NCI-H69 (cell line): ENCODE data around the gene AGR3.

ENCODE experiments used
- DNase-seq: peaks from one replicate; lab custom pipeline; 2025; lab: John Stamatoyannopoulos, UW

The AGR3 gene

DNA sequence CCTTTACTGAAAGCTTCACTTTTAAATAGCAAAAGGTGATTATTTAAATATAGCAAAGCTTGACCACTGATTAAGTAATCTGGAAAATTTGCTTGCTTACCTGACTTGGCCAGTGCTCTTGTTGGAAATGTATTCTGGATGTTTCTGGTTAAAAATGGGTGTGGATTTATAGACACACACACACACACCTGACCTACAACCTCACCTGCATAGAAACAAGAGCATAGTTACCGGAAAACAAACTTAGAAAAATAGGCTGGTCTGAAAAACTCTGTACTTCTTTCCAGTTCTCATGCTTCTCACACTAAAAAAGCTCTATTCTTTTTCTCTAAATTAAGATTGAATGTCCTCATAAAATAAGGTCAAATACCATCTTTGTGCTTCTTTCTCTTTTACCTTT lies at the start of gene AGR3:
TSS of gene AGR3 (minus strand) at position 140 of the 400 bp plus-strand sequence. CDS start 3,365 bp downstream, outside the sequence.
- DNase-seq, result peak; percentile 91

DNA sequence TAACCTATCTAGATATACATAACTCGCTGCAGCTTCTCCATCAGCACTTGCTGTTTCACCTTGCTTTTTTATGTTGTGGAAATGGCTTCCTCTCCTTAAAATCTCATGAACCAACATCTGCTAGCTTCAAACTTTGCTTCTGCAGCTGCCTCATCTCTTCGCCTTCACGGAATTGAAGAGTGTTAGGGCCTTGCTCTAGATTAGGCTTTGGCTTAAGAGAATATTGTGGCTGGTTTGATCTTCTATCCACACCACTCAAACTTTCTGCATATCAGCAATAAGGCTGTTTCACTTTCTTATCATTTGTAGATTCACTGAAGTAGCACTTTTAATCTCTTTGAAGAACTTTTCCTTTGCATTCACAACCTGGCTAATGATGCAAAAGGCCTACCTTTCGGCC lies 49.2 kb upstream of the AGR3 start:
- no peak for DNase-seq

DNA sequence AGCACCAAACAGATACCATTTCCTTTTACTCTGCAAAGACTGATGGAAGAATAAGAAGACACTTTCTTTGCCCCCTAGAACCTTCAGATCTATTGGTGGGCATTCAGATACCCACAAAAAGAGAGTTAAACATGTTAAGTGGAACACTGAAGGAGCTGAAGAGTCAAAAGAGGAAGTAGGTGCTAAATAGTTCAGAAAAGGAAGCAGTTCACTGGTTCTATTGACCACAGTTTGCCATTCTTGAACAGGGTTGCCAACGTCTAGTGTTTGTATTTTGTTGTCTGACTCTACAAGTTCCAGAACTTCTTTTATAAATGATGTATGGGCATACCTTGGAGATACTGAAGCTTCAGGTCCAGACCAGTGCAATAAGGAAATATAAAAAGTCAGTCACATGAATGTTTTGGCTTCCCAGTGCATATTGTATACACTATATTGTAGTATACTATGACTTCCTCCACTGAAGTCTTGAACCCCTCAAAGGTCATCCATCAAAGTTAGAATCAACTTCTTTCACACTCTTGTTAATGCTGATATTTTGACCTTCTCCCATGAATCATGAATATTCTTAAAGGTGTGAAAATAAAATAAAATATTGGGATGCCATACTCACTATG lies 47.5 kb upstream of the AGR3 start:
- DNase-seq, result no peak

GRCh38 chr7:16926861-16927260 lies 45.1 kb upstream of the AGR3 start:
- peak; percentile 68 for DNase-seq

GRCh38 chr7:16926283-16926682 lies 44.5 kb upstream of the AGR3 start:
- DNase-seq, result peak; percentile 63

DNA sequence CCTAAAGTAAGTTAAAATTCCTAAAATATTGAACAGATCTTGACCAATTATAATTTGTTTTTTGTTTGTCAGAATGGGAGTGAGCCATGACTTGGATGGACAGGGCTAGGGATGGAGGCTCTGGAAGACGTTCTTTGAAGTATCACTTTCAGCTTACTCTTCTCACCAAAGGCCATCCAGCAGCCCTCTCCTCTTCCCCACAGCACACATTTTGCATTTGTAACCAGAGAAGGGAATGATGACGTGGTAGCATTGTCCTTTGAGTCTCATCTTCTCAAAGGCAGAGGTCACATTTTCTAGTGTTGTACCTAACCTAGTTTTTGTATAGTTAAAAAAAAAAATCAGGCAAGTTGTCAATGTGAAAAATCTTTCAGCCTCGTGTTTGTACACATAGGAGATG lies 43.8 kb upstream of the AGR3 start:
- no peak for DNase-seq

DNA sequence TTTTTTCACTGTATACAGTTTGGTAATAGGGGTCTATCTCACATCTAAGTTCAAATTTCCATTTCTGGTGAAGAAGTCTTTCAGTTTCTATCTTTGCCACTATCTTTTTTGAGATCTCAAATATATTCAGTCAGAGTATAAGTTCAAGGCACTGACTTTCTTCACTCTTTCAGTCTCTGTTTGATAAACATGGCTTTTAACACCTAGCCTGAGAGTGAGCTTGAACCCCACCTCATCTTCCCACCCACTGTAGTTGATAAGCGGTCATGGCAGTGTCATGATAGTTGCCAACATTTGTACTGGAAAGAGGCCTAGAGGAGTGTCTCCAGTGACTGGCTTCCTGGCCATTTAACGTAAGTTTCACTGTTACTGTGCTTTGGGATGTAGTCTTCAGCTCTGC lies 41.2 kb upstream of the AGR3 start:
- no peak for DNase-seq

- peak; percentile 56 for DNase-seq
These were observed 40.0 kb upstream of the AGR3 start for GRCh38 chr7:16921644-16922257.

- DNase-seq, result no peak
These were observed 39.4 kb upstream of the AGR3 start for GRCh38 chr7:16921151-16921550.

DNA sequence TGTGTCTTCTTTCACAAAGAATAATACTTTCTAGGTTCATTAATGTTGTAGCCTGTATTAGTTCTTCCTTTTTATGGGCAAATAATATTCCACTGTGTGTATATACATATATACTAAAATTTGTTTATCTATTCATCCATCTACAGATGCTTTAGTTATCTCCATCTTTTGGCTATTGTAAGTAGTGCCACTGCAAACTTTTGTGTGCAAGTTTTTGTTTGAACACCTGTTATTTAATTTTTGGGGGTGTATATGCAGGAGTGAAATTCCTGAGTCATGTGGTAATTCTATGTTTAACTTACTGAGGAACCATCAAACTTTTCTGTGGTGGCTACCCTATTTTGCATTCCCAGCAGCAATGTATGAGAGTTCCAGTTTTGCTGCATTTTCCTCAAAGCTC lies 37.7 kb upstream of the AGR3 start:
- no peak for DNase-seq

- DNase-seq, result peak; percentile 74
These were observed 36.6 kb upstream of the AGR3 start for GRCh38 chr7:16918288-16918895.

DNA sequence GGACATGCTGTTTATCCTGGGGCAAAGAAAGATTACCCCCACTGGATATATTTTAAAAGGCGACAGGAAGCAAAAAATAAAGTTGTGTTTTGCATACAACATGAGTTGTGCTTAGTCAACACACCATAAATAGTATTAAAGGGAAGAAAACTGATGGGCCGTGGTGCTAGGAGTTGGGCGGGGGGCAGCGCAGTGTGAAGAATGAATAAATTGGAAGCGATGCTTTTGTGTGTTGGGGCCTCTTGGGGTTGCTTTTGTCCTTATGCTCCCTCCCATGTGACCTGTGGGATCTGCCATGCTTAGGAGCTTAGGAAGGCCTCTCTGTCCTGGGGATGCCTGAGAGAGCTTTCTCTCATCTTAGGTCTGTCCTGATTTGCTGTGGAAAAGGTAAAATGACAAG lies 35.0 kb upstream of the AGR3 start:
- DNase-seq, result peak; percentile 29

GRCh38 chr7:16916105-16916639 lies 34.4 kb upstream of the AGR3 start:
- DNase-seq, result peak; percentile 47

DNA sequence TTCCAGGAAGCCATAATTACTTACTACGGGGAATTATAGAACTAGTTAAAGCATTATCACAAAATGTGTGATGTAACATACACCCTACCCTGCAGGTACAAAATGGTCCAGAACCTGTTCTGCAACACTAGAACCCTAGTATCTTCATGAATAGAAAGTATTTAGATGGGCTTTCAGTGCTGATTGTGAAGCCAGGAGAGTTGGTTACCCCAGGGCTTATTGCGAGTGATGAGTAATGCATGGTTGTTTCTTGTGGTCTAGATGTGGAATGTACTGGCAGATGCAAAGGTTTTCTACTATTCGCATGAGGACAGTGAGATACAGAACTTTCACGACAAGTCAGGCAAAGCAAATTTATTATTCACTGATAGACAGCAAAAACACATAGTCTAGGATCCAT lies 33.6 kb upstream of the AGR3 start:
- no peak for DNase-seq

- peak; percentile 34 for DNase-seq
These were observed 33.0 kb upstream of the AGR3 start for GRCh38 chr7:16914771-16915170.

GRCh38 chr7:16913643-16914042 lies 31.9 kb upstream of the AGR3 start:
- peak; percentile 45 for DNase-seq

DNA sequence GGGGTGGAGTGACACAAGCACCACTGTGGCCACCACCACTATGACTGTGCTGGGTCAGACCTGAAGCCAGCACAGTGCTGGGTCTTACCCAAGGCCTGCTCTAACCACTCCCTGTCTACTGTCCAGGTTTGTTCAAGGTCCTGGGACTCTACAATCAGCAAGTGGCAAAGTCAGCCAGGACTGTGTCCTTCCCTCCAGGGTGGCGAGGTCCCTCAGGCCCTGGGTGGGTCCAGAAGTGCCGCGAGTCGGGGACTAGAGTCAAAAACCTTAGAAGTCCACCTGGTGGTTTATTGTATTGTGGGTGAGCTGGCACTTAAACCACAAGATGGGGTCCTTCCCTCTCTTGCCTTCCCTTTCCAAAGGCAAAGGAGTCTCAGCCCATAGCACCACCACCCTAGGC lies 30.8 kb upstream of the AGR3 start:
- no peak for DNase-seq

- no peak for DNase-seq
These were observed 26.8 kb upstream of the AGR3 start for GRCh38 chr7:16908561-16908960.

DNA sequence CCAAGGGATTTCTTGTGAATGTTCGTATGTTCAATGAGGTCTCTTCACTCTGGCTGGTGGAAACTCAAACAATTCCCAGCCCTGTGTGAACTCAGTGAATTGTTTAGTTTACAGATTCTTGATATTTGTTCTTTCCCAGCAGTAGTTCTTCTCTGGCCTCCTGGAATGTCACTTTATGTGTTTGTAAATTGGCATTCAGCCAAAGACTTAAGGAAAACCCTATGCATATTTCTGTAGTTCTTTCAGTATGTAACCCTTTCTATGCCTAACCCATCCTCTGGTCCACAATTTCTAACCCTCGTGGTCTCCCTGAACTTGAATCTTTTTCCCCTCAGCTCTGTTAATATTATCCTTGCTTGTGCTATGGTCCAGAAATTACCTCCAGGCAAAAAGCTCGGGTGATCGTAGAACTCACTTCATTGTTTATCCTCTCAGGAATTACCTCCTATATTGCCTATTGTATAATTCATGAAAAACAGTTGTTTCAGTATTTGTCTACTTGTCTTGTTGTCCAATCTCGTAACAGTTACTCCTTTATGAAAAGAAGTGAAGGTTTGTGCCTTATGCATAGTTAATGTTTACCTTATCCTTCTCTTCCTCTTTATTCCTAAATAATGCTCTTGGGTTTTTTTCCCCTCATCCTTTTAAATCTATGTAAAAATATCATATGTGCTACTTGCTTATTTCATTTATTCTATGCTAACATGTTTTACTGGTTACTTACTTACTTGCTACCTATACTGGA lies 23.7 kb upstream of the AGR3 start:
- DNase-seq, result peak; percentile 83

DNA sequence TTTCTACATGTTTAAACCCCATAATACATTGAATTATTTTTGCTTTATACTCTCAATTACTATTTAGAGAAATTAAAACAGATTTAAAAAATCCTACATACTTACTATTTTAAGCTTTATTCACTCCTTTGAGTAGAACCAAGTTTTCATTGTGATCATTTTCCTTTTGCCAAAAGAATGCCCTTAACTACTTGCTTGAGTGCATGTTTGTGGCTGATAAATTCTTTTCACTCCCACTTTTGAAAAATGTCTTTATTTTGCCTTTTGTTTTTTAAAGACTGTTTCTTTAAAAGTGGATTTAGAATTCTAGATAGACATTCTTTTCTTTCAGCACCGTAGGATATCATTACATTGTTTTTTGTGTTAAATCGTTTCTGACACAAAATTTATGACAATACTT lies 22.3 kb upstream of the AGR3 start:
- DNase-seq, result no peak

DNA sequence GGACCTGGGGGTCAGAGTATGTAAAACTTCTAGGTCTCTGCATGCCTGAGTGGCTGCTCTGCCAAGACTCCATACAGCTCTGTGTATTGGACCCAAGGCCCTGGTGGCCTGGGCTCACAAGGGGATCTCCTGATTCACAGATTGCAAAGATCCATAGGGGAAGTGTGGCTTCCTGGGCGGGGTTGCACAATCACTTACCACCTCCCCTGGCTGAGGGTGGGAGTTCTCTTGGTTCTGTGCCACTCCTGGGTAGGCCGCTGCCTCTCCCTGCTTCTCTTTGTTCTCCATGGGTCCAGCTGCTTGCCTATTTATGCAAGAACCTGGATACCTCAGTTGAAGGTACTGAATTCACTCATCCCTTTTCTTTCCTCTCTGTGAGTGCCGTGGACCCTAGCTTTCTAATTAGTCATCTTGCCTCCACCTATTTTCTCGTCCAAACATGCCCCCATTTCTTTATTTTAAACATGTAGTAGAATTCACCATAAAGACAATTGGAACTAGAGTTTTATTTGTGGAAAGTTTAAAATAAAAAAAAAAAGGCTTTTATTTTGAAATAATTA lies 18.5 kb upstream of the AGR3 start:
- DNase-seq, result peak; percentile 43
